HT-29 (cell line): Measurements from ENCODE around the gene PECR. TPM values are rescaled to one million over a fixed set of nuclear protein-coding genes. Genes with fewer than 3 reads are reported as not detected.
"Not testable (repeated sequence)": the region's sequence is repeated elsewhere in the genome, so short reads cannot be mapped to it uniquely, and the experiment has no call there.

Source experiments
- DNase-seq: peaks from one replicate; pipeline ENCODE4 v3.0.0-alpha.2; 2015; ENCODE audit warnings: low spot score
- total RNA-seq: library from RNA; depleted of rRNA; stranded (reverse); fragments of >200 nt; shearing (Covaris generic); gene quantifications from 2 replicates; pipeline ENCODE4 v1.2.3, GENCODE V29; 2014; rRNA removed

Gene PECR
- total RNA-seq, 1 experiment from 2014 or later, result 15.6 TPM

DNA sequence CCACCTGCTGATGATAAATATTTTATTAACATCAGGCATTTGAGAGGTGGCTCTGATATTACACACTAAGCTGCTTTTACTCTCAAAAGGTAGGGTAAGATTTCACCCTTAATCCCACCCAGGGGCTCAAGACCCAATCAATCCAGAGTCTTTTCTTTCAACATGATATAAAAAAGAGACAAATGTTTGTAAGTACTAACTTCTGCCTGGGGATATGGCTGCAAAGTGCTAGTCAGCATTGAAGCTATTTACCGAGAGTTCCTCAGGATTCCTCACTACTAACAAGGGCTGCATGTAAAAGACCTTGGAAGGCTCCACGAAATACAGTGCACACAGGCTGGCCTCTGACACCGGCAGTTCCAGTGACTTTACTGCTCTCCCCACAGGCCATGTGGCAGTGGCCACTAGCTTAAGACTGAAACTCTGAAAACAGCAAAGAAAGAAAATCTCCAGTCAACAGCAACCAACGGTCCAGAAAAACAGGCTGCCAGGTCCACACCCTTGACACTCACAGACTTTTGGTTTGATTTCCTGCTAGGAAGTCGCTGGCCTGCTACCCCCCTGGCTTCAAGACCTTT, 79.4 kb downstream of the PECR start:
- no peak for DNase-seq

DNA sequence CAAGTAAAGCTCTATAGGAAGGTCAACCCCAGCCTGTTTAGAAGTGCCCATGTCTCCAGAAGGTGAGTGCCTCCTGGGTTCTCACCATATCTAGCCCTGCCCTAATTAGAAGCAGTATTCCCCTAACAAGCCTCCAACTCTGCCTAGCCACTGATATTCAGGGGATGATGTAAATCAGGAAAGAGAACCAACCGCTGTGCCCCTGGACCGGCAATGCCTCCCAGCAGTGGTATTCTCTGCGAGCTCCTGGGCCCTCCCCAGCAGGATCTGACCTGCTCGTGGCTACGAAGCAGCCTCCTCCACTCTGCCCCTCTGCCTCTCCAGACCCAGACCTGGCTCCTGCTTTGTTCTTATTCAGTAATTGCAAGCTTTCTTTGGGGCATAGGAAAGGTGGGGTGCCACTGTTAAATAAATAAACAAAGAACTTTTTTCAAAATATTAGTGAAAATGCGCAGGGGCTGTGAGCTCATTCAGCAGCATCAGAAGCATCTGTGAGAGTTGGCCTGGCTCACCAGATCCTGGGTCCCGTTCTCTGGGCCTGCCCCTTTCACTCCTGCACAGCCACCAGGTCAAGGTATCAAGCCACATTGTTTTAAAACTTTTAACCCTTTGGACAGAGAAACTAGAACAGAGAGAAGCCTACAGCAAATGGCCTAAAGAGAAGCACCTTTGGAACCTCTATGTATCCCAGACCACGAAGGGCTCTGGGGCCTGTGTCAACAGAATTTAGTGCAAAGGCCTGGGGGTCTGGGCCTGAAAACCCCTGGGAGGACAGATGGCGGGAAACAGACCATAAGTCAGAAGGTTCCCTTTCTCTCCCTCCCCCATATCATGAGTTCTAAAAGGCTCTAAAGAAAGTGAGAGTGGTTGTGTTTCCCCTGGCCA, 80.2 kb downstream of the PECR start:
- DNase-seq, result no peak

DNA sequence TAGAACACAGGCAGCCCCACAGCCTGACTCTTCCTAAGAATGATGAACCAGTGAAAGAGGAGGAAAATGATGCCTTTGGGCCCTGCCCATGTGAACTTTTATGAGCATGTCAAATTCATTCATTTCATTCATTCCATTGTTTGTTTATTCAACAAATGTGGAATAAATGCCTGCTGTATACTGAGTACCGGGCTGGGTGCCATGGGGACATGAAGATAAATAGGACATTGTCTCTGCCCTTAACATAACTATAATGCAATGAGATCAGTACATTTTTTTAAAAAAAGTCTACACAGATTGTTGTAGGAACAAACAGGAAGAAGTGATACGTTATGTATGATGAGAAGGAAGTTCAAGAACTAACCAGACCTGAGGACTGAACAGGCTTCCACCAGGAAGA, 83.0 kb downstream of the PECR start:
- no peak for DNase-seq

DNA sequence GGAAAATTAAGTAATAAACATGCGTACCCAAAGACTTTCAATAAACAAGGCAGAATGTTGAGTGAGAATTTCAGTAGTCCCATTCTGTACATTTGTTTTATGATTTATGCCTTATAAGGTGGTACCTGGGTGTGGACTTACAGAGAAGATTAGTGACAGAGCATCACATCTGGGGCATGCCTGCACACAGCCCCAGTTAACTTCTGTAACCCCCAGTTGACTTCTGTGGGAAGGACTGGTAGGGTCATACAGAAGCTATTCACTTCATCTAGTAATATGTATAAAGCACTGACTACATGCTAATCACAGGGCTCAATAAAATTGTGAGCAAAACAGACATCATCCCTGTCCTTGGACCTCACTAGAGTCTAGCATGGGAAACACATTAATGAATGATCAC, 84.4 kb downstream of the PECR start:
- DNase-seq, result no peak

DNA sequence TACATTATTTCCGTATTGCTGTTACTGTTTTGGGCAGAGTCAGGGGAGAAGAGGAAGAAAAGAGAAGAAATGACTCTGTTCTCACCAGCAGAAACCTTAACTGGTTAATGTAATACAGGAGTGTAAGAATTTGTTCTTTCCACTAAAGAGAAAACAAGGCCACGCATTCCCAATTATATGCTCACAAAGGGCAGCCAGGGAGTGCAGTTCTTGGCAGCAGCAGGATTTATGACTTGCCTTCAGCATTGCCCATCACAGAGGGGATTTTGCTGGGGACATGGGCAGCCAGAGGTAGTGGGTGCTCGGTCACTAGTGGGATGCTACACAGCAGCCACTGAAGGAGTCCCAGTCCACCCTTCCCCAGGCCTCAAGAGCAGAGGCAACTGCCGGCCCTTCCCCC, 86.7 kb downstream of the PECR start:
- no peak for DNase-seq

DNA sequence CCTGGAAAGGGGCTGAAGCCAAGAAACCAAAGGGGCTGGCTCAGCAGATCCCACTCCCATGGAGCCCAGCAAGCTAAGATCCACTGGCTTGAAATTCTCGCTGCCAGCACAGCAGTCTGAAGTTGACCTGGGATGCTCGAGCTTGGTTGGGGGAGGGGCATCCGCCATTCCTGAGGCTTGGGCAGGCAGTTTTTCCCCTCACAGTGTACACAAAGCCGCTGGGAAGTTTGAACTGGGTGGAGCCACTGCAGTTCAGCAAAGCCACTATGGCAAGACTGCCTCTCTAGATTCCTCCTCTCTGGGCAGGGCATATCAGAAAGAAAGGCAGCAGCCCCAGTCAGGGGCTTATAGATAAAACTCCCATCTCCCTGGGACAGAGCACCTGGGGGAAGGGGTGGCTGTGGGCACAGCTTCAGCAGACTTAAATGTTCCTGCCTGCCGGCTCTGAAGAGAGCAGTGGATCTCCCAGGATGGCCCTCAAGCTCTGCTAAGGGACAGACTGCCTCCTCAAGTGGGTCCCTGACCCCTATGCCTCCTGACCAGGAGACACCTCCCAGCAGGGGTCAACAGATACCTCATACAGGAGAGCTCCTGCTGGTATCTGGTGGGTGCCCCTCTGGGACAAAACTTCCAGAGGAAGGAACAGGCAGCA, 92.9 kb downstream of the PECR start:
- DNase-seq, result not testable (repeated sequence)

Other genes with a start within 250 kb of the PECR start
- gene MREG, start 68.3 kb downstream of the PECR start, total RNA-seq, result 11.9 and 13.8 TPM in 2 replicates
- 0.08 and 0.53 TPM in 2 replicates for gene TMEM169, start 110 bp upstream of the PECR start, total RNA-seq
- gene XRCC5, start 27.5 kb upstream of the PECR start, total RNA-seq, result 142 and 160 TPM in 2 replicates